HG02973 (cell line): ENCODE results near the gene ENO4.

Experiments
- ATAC-seq: cut with Tn5 transposase; IDR thresholded peaks from one replicate; pipeline ENCODE4 v1.9.1; 2021; ENCODE audit warnings: moderate library complexity; ENCODE audit not compliant: unreplicated experiment

ENO4 gene

GRCh38 chr10:116849248-116850057 lies at the start of gene ENO4:
ENO4 (plus strand) TSS chr10:116849499; CDS start chr10:116849567, 68 bp downstream.
- ATAC-seq, result peak; percentile 53

- ATAC-seq, result no peak
These were observed 48.9 kb upstream of the ENO4 start for GRCh38 chr10:116800286-116800929.

- no peak for ATAC-seq
These were observed 47.6 kb upstream of the ENO4 start for GRCh38 chr10:116801658-116802057.

GRCh38 chr10:116802474-116802873 lies 46.8 kb upstream of the ENO4 start:
- ATAC-seq, result no peak

GRCh38 chr10:116802876-116803275 lies 46.4 kb upstream of the ENO4 start:
- ATAC-seq, result no peak

- ATAC-seq, result no peak
These were observed 45.6 kb upstream of the ENO4 start for GRCh38 chr10:116803451-116804249.

GRCh38 chr10:116808706-116809105 lies 40.6 kb upstream of the ENO4 start:
- no peak for ATAC-seq

GRCh38 chr10:116809483-116810119 lies 39.7 kb upstream of the ENO4 start:
- no peak for ATAC-seq

GRCh38 chr10:116810120-116810500 lies 39.2 kb upstream of the ENO4 start:
- ATAC-seq, result no peak

- ATAC-seq, result no peak
These were observed 38.4 kb upstream of the ENO4 start for GRCh38 chr10:116810895-116811294.

- ATAC-seq, result no peak
These were observed 37.6 kb upstream of the ENO4 start for GRCh38 chr10:116811691-116812090.

GRCh38 chr10:116815641-116816415 lies 33.5 kb upstream of the ENO4 start:
- ATAC-seq, result no peak

- ATAC-seq, result no peak
These were observed 32.1 kb upstream of the ENO4 start for GRCh38 chr10:116817178-116817577.

- no peak for ATAC-seq
These were observed 31.4 kb upstream of the ENO4 start for GRCh38 chr10:116817780-116818343.

GRCh38 chr10:116819999-116820677 lies 29.2 kb upstream of the ENO4 start:
- ATAC-seq, result no peak

- no peak for ATAC-seq
These were observed 23.4 kb upstream of the ENO4 start for GRCh38 chr10:116825901-116826300.

- no peak for ATAC-seq
These were observed 22.5 kb upstream of the ENO4 start for GRCh38 chr10:116826803-116827202.

- ATAC-seq, result no peak
These were observed 22.1 kb upstream of the ENO4 start for GRCh38 chr10:116827214-116827671.

GRCh38 chr10:116828116-116828515 lies 21.2 kb upstream of the ENO4 start:
- ATAC-seq, result no peak
